ENCODE results near the gene UGT1A1. TPM values are rescaled to one million over a fixed set of nuclear protein-coding genes. Genes with fewer than 3 reads are reported as not detected.

Gene UGT1A1
- total and polyA plus RNA-seq, 2 donors (not counting 3 experiments of a cell fraction or from before 2014, with no cell fraction given) = not detected

- Histone ChIP-seq H3K9me3 (replicated peaks; ENCODE audit: control insufficient read depth, insufficient read depth, low read length) (no peaks in the 10 kb centered on the region), H3K27ac (ENCODE audit: insufficient read depth, low read depth, low read length) (no peak overlapping the region), H3K9ac (replicated peaks; ENCODE audit: extremely low read depth, insufficient read depth, low read length) (no peak overlapping the region), H4K20me1 (replicated peaks; ENCODE audit: control insufficient read depth, extremely low read depth, insufficient read depth, low read length) (no peaks in the 10 kb centered on the region), H3K36me3 (ENCODE audit: control insufficient read depth in 2 of 2, extremely low read depth in 1 of 2, insufficient read depth in 2 of 2, low read length in 2 of 2) (no peaks in the 10 kb centered on the region), H3K27me3 (ENCODE audit: control insufficient read depth in 2 of 2, insufficient read depth in 2 of 2, low read length in 2 of 2) (peaks cover 0 to 1% of the 10 kb centered on the region in 2 experiments), H3K4me3 (replicated peaks in 1 of 3; ENCODE audit: insufficient read depth in 1 of 3, low read depth in 1 of 3, low read length in 3 of 3) (no peak overlapping the region), H3K79me2 (ENCODE audit: control insufficient read depth, insufficient read depth, low read length) (no peaks in the 10 kb centered on the region), H2AFZ (ENCODE audit: low read depth, low read length) (no peak overlapping the region), H3K4me1 (ENCODE audit: control insufficient read depth, extremely low read depth, insufficient read depth, low read length) (no peaks in the 10 kb centered on the region), H3K9me1 (replicated peaks; ENCODE audit: control insufficient read depth, extremely low read depth, insufficient read depth, low read length) (no peaks in the 10 kb centered on the region), H3K4me2 (ENCODE audit: insufficient read depth, low read length) (no peak overlapping the region)
- intact Hi-C loops (cut with micrococcal nuclease) = no loop called here
- BruUV-seq (replicated peaks) = no TSS peak
- POLR2A ChIA-PET = no interaction called here
- dilution Hi-C loops (cut with MboI; ENCODE audit: extremely low pct_ligation_motif_present, low sequenced_read_pairs) = no loop called here
- TF ChIP-seq JUN (IDR thresholded peaks at IDR 0.05; ENCODE audit: borderline replicate concordance, insufficient read depth, insufficient read length, low read depth) (no peak), CTCF (IDR thresholded peaks at IDR 0.05; ENCODE audit: extremely low read depth in 1 of 2, insufficient read depth in 1 of 2, low read depth in 1 of 2, low read length in 2 of 2) (no peak), FOS (IDR thresholded peaks at IDR 0.05; ENCODE audit: borderline replicate concordance, insufficient read depth, low read length) (no peak), MAX (IDR thresholded peaks at IDR 0.05; ENCODE audit: insufficient read depth, insufficient read length) (no peak), GATA2 (IDR thresholded peaks at IDR 0.05; ENCODE audit: insufficient read depth, insufficient read length, low read depth, low read length) (no peak), EZH2 (IDR thresholded peaks at IDR 0.05; ENCODE audit: borderline replicate concordance, low read depth, low read length, severe bottlenecking) (no peak), POLR2AphosphoS5 (IDR thresholded peaks at IDR 0.05; ENCODE audit: insufficient read depth, low read depth, low read length) (no peak), MYC (IDR thresholded peaks at IDR 0.05; ENCODE audit: low read depth, low read length) (no peak), POLR2A (IDR thresholded peaks at IDR 0.05; ENCODE audit: low read depth, low read length) (no peak)
- CTCF ChIA-PET = interaction anchor here (1.0 to 1.8 kb wide), 2 partner anchors 359 to 364 kb away, joined by 3 to 7 read pairs; no protein-coding TSS in a partner anchor
- DNase-seq (ENCODE audit: low read depth, low spot score) (no peak), FAIRE-seq (no peak)
These were observed 47.3 kb downstream of the UGT1A1 start for GRCh38 chr2:233807215-233807865.

All from endothelial cell of umbilical vein (primary cell).